GM19239 (cell line): ENCODE measurements around the gene AGBL2.
"Not testable (repeated sequence)": the region's sequence is repeated elsewhere in the genome, so short reads cannot be mapped to it uniquely, and the experiment has no call there.

Experiments
- DNase-seq: peaks from one replicate; pipeline ENCODE4 v3.0.0; 2011; ENCODE audit warnings: low spot score; ENCODE audit not compliant: insufficient read length
- FAIRE-seq: peaks from 2 replicates; lab custom pipeline; 2011; peaks lifted over from hg19 to GRCh38; lab: Jason Lieb, UNC

AGBL2 gene

DNA sequence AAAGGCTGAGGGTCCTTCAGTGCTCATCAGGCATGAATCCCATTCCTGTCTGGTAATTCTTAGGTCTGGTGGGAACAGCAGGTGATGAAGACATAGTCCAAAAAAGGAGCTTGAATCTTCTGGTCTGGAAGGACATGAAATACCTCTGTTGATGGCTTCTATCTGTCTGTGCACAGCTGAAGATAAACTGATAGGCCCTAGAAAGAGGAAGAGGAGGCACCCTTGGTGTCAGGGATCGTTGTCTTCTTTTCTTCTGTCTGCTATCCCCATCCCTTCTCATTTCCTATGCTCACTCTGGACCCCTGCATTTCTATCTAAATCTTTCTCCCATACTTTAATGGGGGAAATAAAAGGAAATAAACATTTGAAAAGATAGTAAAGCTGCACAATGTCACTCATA lies 9.4 kb downstream of the AGBL2 start:
- DNase-seq, result no peak
- FAIRE-seq, result no peak

DNA sequence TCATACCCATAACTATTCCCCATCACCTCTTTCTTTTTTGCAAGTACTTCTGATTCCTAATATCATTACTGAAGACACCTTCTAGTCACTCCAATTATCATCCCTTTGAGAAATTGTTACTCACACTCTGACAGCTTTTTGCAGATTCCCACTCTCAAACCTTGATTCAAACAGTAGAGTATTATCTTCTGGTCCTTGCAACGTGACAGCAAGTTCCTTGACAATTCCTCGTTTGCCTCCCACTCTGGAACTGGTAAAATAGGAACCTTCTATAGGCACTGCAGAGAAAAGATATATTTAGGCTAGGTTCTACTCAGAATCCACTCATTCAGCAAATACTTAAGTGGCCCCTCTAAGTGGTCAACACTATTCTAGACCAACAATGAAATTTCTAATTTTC lies 23.2 kb downstream of the AGBL2 start:
- FAIRE-seq, result no peak
- no peak for DNase-seq

DNA sequence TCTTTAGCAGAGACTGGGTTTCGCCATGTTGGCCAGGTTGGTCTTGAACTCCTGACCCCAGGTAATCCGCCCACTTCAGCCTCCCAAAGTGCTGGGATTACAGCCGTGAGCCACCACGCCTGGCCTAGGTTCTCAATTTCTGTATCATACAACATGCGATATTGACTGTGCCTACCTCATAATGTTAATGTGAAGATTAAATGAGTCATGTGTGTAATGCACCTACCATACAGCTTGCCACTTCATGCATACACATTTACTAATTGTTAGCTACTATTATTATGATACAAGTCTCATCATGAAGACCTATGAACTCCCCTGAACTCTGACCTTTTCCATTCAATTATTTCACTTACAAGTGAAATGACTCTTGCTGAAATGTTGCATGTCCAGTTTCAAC lies 25.7 kb downstream of the AGBL2 start:
- DNase-seq (no peak), FAIRE-seq (no peak)

DNA sequence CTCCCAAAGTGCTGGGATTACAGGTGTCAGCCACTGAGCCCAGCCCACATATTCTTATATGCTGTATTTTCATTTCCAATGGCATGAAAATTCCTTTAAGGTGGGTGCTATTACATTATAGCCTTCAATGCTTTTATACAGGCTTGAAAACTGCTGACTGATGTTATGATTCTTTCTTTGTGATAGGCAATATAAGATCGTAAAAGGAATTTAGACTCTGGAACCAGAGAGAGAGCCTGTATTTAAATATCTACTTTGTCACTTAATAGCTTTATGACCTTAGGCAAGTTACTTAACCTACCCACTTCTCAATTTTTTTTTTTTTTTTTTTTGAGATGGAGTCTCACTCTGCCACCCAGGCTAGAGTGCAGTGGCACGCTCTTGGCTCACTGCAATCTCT lies 26.2 kb downstream of the AGBL2 start:
- no peak for FAIRE-seq
- DNase-seq, result no peak

DNA sequence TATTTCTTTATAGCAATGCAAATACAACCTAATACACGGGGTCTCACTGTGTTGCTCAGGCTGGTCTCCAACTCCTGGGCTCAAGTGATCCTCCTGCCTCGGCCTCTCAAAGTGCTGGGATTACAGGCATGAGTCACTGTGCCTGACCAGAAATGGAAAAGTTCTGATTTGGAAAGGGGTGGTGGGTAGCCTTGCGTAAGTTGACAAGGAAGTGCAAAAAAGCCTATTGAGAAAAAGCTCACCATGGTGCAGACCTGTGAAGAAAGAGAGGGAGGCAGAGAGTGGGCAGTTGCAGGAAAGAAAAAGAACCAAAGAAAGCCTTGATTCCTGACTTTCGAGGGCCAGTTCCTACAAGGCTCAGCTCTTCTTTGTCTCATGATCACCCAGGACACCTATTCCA lies 27.1 kb downstream of the AGBL2 start:
- DNase-seq, result no peak
- no peak for FAIRE-seq

DNA sequence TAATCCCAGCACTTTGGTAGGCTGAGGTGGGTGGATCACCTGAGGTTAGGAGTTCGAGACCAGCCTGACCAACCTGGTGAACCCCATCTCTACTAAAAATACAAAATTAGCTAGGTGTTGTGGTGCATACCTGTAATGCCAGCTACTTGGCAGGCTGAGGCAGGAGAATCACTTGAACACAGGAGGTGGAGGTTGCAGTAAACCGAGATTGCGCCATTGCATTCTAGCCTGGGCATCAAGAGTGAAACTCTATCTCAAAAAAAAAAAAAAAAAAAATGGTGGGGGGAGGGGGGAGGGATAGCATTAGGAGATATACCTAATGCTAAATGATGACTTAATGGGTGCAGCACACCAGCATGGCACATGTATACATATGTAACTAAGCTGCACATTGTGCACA lies 28.5 kb downstream of the AGBL2 start:
- not testable (repeated sequence) for FAIRE-seq, DNase-seq

DNA sequence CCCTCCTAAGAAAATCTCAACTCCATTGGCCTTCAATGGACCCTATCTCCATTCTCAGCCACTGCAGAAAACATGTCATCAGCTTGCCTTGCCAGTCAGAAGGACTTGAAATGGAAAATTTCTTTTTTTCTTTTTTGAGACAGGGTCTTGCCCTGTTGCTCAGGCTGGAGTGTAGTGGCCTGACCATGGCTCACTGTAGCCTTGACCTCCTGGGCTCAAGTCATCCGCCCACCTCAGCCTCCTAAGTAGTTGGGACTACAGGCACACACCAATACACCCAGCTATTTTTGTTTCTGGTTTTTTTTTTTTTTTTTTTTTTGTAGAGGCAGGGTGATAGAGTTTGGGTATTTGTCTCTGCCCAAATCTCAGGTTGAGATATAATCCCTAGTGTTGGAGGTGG lies 29.0 kb downstream of the AGBL2 start:
- FAIRE-seq (no peak), DNase-seq (no peak)

DNA sequence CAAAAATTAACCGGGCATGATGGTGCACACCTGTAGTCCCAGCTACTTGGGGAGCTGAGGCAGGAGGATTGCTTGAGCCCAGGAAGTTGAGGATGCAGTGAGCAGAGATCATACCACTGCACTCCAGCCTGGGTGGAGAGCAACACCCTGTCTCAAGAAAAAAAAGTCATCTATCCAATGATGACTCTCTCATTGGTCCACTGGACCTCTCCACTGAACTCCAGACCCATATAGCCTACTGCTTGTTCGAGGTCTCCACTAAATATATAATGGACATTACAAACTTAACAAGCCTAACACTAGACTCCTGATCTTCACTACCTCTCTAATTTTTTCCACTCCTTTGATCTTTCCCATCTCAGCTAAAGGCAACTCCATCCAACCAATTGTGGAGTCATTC lies 39.3 kb downstream of the AGBL2 start:
- FAIRE-seq, result no peak
- DNase-seq, result no peak

DNA sequence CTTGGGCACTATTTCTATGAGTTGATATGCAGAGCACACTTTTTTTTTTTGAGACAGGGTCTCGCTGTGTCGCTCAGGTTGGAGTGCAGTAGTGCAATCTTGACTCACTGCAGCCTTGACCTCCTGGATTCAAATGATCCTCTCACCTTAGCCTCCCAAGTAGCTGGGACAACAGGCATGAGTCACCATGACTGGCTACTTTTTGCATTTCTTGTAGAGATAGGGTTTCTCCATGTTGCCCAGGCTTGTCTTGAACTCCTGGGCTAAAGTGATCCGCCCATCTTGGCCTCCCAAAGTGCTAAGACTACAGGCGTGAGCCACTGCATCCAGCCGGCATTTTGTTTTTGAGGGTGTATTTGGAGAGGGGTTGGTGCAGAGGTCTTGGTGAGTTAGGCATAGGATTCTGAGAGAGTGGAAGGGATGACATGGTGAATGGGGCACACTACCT lies 42.9 kb downstream of the AGBL2 start:
- DNase-seq (no peak), FAIRE-seq (no peak)

DNA sequence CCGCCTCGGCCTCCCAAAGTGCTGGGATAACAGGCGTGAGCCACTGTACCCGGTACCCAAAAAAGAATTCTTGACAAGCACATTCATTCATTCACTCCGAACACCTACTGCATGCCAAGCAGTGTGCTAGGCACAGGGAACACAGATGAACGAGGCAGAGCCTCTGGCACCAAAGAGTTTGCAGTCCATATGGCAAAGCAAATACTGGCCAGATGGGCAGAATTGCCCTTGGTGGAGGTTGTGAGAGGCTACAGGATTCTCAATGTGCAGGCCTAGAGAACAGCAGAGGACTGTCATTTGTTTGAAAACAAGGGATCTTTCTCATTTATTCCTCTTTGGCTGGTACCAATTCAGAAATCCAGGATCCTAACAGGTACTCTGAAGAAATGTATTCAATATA lies 45.3 kb downstream of the AGBL2 start:
- FAIRE-seq (no peak), DNase-seq (no peak)

DNA sequence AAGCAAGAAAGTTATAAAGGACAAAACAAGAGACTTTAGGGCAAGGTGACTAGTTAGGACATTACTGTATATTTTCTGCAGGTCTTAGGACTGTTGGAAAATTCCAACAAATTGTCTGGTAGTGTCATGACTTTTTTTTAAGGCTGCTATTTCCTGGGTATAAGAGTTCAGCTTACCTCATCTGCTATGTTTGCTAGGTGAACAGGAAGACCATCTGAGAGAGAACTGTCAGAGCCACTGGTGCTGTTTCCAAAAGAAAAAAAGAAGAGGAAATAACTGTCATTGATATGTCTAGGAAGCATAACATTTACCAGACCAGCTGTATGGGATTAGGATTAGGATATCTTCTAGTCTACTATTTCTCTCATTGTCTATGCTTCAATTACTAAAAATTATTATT lies 46.5 kb downstream of the AGBL2 start:
- no peak for FAIRE-seq
- DNase-seq, result no peak

DNA sequence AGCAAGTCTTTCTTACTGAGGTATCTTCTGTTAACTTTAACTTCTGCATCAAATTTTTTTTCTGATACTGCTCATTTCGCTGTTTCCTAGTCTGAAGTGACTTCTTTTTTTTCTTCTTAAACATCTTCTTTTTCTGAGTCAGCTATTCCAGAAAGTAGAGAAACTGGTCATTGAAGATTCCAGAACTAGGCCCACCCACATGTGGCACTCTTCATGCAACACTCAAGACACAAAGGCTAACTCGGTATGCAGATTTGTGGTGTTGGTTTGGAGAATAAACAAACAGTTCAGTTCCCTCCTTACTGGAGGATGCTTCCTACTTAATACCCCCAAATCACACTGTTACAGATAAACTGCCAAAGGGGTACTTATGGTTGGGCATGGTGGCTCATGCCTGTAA lies 47.6 kb downstream of the AGBL2 start:
- no peak for FAIRE-seq
- DNase-seq, result no peak

DNA sequence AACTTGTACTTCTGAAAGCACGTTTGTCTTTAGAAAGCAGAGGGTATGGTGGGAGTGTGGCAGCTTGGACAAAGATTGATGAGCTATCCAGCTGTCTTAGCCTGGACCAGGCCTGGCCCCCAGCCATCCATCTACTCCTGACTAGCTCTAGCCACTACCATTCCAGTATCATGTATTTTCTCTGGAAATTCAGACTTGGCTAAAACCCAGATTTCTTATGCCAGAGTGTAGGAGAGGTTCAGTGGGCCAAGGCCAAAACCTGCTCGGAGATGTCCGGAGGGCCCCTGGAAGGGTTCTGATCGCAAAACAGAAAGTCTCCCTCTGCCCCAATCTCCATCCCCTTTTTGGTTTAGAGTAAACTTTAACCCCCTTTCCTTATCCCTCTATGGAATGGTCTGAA lies 48.0 kb downstream of the AGBL2 start:
- FAIRE-seq (no peak), DNase-seq (no peak)

DNA sequence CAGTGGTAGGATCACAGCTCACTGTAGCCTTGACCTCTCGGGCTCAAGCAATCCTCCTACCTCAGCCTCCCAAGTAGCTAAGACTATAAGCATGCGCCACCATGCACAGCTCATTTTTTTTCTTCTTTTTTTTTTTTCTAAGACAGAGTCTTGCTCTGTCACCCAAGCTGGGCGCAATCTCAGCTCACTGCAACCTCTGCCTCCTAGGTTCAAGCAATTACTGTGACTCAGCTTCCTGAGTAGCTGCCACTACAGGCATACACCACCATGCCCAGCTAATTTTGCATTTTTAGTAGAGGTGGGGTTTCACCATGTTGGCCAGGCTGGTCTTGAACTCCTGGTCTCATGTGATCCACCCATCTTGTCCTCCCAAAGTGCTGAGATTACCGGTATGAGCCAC lies 50.2 kb downstream of the AGBL2 start:
- not testable (repeated sequence) for DNase-seq, FAIRE-seq

DNA sequence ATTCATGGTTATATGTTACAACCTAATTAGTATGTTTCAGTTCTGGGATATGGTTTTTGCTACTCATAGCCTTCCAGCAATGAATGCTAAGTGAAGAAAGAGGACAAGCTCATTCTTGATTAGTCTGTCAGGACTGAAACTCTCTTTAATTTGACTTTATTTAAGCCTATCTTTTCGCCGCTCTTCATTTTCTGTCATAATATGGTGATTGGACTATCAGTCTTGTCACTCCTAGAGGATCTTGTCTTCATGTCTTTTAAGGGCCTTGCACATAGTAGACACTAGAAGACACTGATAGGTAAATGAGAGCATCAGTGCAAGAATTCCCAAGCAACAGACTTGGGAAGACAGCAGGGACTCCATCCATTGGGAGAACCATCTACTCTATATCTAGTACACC lies 53.9 kb downstream of the AGBL2 start:
- no peak for DNase-seq
- no peak for FAIRE-seq

DNA sequence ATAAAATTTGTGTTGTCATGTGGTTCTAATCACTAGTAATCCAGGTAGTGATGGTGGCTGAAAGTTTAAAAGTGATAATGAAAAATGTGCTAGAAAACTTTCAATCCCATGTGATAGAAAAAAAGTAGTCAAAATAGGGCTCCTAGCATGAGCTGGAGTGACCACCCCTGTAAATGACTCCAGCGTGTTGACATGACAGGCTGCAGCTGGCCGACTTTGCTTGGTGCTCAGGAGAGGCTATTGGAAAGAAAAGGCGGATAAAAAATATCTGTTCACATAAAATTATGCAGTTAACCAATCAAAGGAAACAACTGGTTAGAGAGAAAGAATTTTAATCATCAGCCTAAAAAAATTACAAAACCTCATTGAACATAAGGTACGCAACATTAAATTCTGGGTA lies 55.9 kb downstream of the AGBL2 start:
- no peak for DNase-seq
- no peak for FAIRE-seq

DNA sequence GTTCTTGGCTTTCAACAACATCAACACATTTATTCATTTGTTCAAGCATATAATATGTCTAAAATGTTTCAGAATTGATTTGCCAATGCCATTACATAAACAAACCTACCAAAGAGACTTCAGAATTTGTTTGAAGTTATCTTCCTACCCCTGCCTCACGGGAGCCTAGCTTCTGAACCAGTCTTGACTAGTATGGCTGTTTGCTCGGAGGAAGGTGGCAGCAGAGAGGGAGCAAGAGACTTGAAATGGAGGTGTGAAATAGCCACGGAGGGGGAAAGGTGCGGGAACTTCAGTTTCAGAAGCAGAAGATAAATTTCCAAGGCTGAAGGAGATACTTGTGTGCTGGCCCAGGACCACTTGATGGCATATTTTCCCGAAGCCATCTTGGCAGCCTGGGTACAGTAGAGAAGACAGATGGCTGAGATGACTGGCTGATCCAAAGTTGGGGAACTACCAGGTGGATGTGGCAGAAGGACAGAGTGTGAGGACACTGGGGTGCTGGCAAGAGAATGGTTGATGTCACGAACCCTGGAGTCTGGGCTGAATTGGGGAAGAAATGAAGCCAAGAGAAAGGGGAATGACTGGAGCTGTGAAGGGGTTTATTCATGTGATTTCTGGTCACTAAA lies 58.8 kb downstream of the AGBL2 start:
- DNase-seq, result no peak

DNA sequence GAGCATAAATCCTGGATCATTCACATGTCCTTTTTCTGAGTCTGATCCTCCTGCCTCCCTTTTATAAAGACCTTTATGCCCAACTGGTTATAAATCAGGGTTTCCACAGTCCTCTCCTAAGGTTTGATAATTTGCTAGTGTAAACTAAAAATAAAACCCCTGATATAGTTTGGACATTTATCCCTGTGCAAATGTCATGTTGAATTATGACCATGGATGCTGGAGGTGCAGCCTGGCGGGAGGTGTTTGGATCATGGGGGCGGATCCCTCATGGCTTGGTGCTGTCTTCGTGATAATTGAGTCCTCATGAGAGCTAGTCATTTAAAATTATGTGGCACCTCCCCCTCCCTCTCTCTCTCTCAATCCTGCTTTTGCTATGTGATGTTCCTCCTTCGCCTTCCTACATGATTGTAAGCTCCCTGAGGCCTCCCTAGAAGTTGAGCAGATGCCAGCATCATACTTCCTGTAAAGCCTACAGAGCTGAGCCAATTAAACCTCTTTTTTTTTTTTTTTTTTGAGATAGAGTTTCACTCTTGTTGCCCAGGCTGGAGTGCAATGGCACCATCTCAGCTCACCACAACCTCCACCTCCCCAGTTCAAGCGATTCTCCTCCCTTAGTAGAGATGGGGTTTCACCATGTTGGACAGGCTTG lies 63.2 kb downstream of the AGBL2 start:
- FAIRE-seq (no peak), DNase-seq (no peak)

More for the DNA sequence above, 58.8 kb downstream of the AGBL2 start:
- no peak for FAIRE-seq

DNA sequence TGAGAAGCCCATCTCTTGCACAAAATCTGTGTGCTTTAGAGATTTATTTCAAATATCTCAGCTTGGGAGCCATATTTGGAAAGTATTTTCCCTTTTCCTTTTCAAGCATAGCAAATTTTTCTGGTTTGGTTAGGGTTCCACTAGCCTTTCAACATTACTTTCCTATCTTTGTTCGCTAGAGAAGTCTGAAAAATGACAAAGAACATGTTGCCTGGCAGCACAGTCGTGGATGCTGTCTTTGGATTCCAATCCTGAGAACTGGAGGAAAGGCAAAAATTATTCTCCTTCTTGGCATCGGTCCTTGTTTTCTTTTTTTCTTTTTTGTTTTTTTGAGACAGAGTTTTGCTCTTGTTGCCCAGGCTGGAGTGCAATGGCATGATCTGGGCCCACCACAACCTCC lies 65.9 kb downstream of the AGBL2 start:
- FAIRE-seq (no peak), DNase-seq (no peak)

DNA sequence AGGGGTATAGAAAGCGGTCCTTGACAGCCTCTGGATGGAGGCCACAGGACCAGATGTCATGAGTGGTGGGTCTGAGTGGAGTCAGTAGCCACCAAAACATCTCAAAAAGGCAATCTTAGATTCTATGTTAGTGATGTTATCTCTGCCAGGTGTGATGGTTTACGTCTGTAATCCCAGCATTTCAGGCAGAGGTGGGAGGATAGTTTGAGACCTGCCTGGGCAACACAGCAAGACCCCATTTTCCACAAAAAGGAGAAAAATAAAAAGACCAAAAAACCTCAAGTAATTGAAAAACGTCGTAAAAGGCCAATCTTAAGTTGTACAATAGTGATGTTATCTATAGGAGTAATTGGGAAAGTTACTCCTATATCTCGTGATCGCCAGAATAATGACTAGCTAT lies 69.2 kb downstream of the AGBL2 start:
- FAIRE-seq (no peak), DNase-seq (no peak)

DNA sequence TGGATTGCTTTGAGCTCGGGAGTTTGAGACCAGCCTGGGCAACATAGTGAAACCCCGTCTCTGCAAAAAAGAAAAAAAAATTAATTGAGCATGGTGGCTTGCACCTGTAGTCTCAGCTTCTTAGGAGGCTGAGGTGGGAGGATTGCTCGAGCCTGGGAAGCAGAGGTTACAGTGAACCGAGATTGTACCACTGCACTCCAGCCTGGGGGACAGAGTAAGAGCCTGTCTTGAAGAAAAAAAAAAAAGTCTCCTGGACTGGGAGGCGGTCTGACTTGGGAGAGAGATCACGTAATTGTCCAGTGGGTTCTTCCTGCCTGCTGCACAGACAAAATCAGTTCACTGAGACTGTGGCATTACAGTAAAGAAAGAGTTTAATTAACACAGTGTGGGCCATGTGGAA lies 69.7 kb downstream of the AGBL2 start:
- FAIRE-seq (no peak), DNase-seq (no peak)
